ENCODE data around the gene GNS.

GNS gene

GRCh38 chr12:64759035-64759894, at the start of gene GNS:
TSS of gene GNS (minus strand) at chr12:64759406. CDS start at chr12:64759276, 130 bp downstream.
- peak; percentile 55 for DNase-seq

GRCh38 chr12:64808110-64808509, 48.9 kb upstream of the GNS start:
- DNase-seq: no peak

GRCh38 chr12:64806593-64807460, 47.6 kb upstream of the GNS start:
- peak; percentile 45 for DNase-seq

GRCh38 chr12:64806173-64806572, 47.0 kb upstream of the GNS start:
- DNase-seq: no peak

GRCh38 chr12:64802180-64802775, 43.1 kb upstream of the GNS start:
- peak; percentile 31 for DNase-seq

GRCh38 chr12:64801381-64801780, 42.2 kb upstream of the GNS start:
- peak; percentile 18 for DNase-seq

GRCh38 chr12:64800640-64801039, 41.4 kb upstream of the GNS start:
- no peak for DNase-seq

GRCh38 chr12:64798165-64798564, 39.0 kb upstream of the GNS start:
- no peak for DNase-seq

- no peak for DNase-seq
Measured at GRCh38 chr12:64797156-64797555, 38.0 kb upstream of the GNS start.

- peak; percentile 77 for DNase-seq
Measured at GRCh38 chr12:64796205-64796845, 37.1 kb upstream of the GNS start.

- DNase-seq: no peak
Measured at GRCh38 chr12:64794305-64794704, 35.1 kb upstream of the GNS start.

- DNase-seq: no peak
Measured at GRCh38 chr12:64793610-64794009, 34.4 kb upstream of the GNS start.

- no peak for DNase-seq
Measured at GRCh38 chr12:64792128-64792527, 32.9 kb upstream of the GNS start.

GRCh38 chr12:64791036-64791435, 31.8 kb upstream of the GNS start:
- DNase-seq: no peak

GRCh38 chr12:64790166-64790565, 31.0 kb upstream of the GNS start:
- DNase-seq: no peak

- DNase-seq: no peak
Measured at GRCh38 chr12:64785838-64786237, 26.6 kb upstream of the GNS start.

- no peak for DNase-seq
Measured at GRCh38 chr12:64782191-64782876, 23.1 kb upstream of the GNS start.

GRCh38 chr12:64781280-64782190, 22.3 kb upstream of the GNS start:
- no peak for DNase-seq

- DNase-seq: no peak
Measured at GRCh38 chr12:64780531-64781279, 21.5 kb upstream of the GNS start.

- DNase-seq: no peak
Measured at GRCh38 chr12:64780132-64780530, 20.9 kb upstream of the GNS start.
